Body of pancreas (tissue), 4 donors: Measurements from ENCODE around the gene GATA3. TPM values are rescaled to one million over a fixed set of nuclear protein-coding genes. Genes with fewer than 3 reads are reported as not detected.

Experiments
- ATAC-seq: fragments of 150-250 bp; one replicate; pipeline ENCODE4 v1.9.1; 2016
- DNase-seq, 4 donors: peaks; one replicate each; pipeline ENCODE4 v3.0.0-alpha.2; 2019
- H3K27ac ChIP-seq, 4 donors: fragments of 200-600 bp; sonication (generic); 1 replicate in 3 of 4; 2 replicates in 1 of 4; pipeline versions ENCODE4 v1.5.1 to v1.6.1; 2016 to 2019; ENCODE audit warnings: mild to moderate bottlenecking in 1 of 4, mixed read lengths in 1 of 4, moderate library complexity in 1 of 4
- H3K27me3 ChIP-seq, 2 donors: fragments of 200-600 bp; sonication (generic); one replicate each; pipeline ENCODE4 v1.6.0; 2016; ENCODE audit warnings: mild to moderate bottlenecking in 1 of 2
- H3K36me3 ChIP-seq, 2 donors: fragments of 200-600 bp; sonication (generic); replicated peaks in 1 of 2; 2 replicates each; pipeline ENCODE4 v1.5.1; 2016; ENCODE audit warnings: low read depth in 2 of 2; ENCODE audit not compliant: insufficient read depth in 1 of 2
- H3K4me1 ChIP-seq: fragments of 200-600 bp; sonication (generic); one replicate; pipeline ENCODE4 v1.6.0; 2016
- H3K4me3 ChIP-seq, 2 donors: fragments of 200-600 bp; sonication (generic); 1 replicate in 1 of 2; 2 replicates in 1 of 2; pipeline ENCODE4 v1.5.1; 2016 to 2019
- H3K9me3 ChIP-seq, 3 donors: fragments of 200-600 bp; sonication (generic); 1 replicate in 2 of 3; 2 replicates in 1 of 3; pipeline ENCODE4 v1.5.1; 2016
- POLR2A ChIP-seq, 3 donors: fragments of 450-650 bp; IDR thresholded peaks; one replicate each; pipeline ENCODE4 v1.6.1; 2016; ENCODE audit warnings: antibody characterized with exemption in 3 of 3, mild to moderate bottlenecking in 2 of 3
- WGBS, 2 donors: methylation state at CpG; one replicate each; pipeline ENCODE4 v1.1.5; 2017; 5-methylcytosine and 5-hydroxymethylcytosine counted together
- intact Hi-C: fragments of 100-400 bp; cut with DNase I; formaldehyde crosslinking; loops from one replicate; pipeline ENCODE4 v1.15.1; 2023
- total RNA-seq, 2 donors: library from RNA; depleted of rRNA; stranded (reverse); fragments of >200 nt; gene quantifications; one replicate each; pipeline ENCODE4 v1.1.0, GENCODE V29; 2016
- TF ChIP-seq, protein P1 (sequence below), 7 experiments: fragments of 450-650 bp in 4 of 7; fragments of 200-600 bp in 3 of 7; sonication (generic) in 3 of 7; IDR thresholded peaks; one replicate each; pipeline ENCODE4 v1.5.1; 2016 to 2019; ENCODE audit warnings: antibody characterized with exemption in 7 of 7

GATA3 gene
- total RNA-seq, 2 donors from 2014 or later: 0.26 to 0.66 TPM

DNA sequence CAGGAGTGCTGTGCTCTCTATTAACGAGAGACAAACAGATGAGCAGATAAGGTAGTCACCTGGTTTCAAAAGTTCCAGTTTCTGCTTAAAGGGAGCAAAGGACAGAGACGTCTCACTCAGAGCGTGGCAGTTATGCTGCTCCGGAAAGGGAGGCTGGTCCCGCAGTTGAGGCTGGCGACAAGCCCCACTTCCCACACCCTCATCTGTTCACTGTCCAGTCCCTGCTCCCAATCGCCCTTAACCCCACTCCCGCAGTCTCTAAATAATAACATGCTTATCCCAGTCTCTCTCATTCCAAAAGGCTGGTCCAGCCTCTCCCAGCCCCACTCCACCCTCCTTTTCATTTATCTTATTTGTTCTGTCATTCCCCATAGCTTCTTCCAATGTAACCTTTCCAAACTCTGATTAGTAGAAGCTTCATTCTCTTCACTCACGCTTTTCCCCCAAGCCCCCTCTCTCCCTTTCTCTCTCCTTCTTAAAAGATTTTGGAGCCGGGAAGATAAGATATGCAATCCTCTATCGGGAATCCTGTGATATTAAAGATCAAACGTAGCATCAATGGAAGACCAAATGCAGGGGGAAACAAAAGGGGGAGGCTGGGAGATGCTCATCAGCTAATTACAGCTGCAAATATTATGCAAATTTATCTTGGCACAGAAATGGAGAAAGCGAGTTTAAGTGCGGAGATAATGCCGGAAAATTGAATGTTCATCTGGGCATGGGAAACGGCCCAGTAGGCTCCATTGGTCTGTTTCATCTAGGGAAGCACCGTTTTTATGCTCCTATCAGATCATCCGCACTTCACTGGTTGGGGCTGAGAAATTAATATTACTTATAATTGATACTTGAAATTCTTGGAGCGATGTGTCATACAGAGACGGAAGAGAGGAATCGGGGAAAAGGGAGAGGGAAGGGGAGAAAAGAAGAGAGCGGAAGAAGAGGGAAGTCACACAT lies 16.3 kb upstream of the GATA3 start:
- H3K4me1 ChIP-seq: peaks cover 32% of the 10 kb centered on the region
- intact Hi-C loops: no loop called here
- H3K27ac ChIP-seq: no peak overlapping the region
- no peak overlapping the region for H3K4me3 ChIP-seq
- peaks cover 7 to 66% of the 10 kb centered on the region in 2 donors for H3K27me3 ChIP-seq
- ATAC-seq: no peak
- no peaks in the 10 kb centered on the region for H3K9me3 ChIP-seq
- TF ChIP-seq, protein P1, sequence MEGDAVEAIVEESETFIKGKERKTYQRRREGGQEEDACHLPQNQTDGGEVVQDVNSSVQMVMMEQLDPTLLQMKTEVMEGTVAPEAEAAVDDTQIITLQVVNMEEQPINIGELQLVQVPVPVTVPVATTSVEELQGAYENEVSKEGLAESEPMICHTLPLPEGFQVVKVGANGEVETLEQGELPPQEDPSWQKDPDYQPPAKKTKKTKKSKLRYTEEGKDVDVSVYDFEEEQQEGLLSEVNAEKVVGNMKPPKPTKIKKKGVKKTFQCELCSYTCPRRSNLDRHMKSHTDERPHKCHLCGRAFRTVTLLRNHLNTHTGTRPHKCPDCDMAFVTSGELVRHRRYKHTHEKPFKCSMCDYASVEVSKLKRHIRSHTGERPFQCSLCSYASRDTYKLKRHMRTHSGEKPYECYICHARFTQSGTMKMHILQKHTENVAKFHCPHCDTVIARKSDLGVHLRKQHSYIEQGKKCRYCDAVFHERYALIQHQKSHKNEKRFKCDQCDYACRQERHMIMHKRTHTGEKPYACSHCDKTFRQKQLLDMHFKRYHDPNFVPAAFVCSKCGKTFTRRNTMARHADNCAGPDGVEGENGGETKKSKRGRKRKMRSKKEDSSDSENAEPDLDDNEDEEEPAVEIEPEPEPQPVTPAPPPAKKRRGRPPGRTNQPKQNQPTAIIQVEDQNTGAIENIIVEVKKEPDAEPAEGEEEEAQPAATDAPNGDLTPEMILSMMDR (IDR thresholded peaks at IDR 0.05): no peak
- no peak for TF ChIP-seq POLR2A (IDR thresholded peaks at IDR 0.05)
- no peak for DNase-seq
- WGBS, 2 donors: 6 to 8% methylated on average over 22 of the region's 22 CpGs
- no peaks in the 10 kb centered on the region for H3K36me3 ChIP-seq

DNA sequence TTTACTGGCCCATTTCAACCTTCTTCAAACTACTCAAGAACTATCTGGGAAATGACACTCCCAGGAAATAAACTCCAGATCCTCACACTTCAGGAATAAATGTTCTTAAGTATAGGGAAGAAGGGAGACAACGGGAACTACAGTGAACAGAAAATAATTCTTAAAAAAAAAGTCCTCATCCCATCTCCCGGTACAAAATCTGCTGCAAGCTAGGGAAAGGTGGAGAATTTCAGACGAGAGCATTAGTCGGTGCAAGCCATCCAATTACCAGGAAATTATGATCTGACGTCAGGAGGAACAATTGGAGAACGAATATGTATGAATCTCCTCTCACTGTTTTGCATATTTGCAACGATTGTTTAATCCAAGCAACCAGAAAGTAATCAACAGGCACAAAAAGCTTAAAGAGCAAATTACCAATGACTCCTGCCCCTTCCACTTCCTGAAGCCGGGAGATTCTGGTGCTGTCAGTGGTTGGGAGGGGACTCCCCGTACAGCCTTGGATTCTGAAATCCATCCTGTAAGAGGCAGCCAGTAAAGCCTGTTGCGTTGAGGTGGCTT lies 15.1 kb upstream of the GATA3 start:
- Histone ChIP-seq H3K4me1 (peaks cover 33% of the 10 kb centered on the region), H3K9me3 (no peaks in the 10 kb centered on the region), H3K4me3 (no peak overlapping the region), H3K27ac (no peak overlapping the region), H3K27me3 (peaks cover 11 to 68% of the 10 kb centered on the region in 2 donors), H3K36me3 (no peaks in the 10 kb centered on the region)
- intact Hi-C loops: no loop called here
- TF ChIP-seq, protein P1 (IDR thresholded peaks at IDR 0.05): no peak
- no peak for TF ChIP-seq POLR2A (IDR thresholded peaks at IDR 0.05)
- ATAC-seq (no peak), DNase-seq (no peak)
- WGBS, 2 donors: 2 to 4% methylated on average over 10 of the region's 10 CpGs

DNA sequence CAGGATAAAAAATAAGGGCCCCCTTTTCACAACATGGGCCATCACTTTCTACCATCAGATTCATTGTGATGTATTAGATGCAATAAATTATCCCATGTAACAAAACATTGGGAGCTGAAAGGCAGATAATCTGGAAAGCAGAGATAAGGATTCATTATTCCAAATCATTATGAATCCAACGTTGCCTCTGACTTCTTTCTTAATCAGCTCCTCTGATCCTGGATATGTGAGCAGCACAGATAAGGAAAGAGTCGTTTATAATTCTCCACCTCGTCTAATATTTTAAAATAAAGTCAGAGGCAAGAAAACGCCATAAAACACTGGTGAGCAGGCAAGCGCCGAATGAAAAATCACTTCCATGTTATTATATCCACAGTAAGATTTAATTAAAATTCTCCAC lies 13.8 kb upstream of the GATA3 start:
- peaks cover 5 to 69% of the 10 kb centered on the region in 2 donors for H3K27me3 ChIP-seq
- H3K9me3 ChIP-seq: no peaks in the 10 kb centered on the region
- intact Hi-C loops: no loop called here
- no peak overlapping the region for H3K27ac ChIP-seq
- WGBS, 2 donors: 6 to 11% methylated on average over 6 of the region's 6 CpGs
- TF ChIP-seq POLR2A (IDR thresholded peaks at IDR 0.05): no peak
- TF ChIP-seq, protein P1 (IDR thresholded peaks at IDR 0.05): no peak
- DNase-seq: no peak
- peaks cover 37% of the 10 kb centered on the region for H3K4me1 ChIP-seq
- no peak for ATAC-seq
- no peaks in the 10 kb centered on the region for H3K36me3 ChIP-seq
- no peak overlapping the region for H3K4me3 ChIP-seq

DNA sequence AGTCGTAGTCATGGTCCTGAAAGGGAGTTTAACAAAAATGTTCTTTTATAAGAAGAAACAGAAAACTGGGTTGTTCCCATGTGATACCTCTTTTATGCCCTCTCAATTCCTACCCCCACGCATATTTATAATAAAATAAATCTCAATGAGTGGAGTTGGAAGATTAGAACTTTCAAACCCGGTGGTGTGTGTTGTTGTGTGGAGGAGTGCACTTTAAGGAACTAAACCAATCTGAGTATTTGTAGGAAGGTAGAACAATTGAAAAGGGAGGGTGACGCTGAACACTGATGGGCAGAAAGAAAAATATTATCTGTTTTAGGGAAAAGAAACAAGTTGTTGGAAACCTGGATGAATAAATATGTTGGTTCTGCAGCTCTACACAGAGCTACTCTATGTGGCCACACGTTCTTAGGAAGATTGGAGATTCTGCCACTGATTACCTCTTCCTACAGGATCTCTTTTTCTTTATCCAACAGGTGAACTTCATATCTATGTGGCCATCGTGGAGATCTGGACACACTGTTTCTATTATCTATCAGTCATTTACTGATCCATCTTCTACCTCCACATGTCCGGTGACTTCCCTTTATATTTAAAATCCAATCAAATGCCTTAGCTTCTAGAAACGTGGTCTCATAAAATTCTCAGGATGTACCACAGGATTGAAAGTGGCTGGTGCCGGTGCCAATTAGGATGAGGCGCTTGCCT lies 13.1 kb upstream of the GATA3 start:
- intact Hi-C loops: no loop called here

More for the DNA sequence above, 13.1 kb upstream of the GATA3 start:
- ATAC-seq: no peak
- TF ChIP-seq, protein P1 (IDR thresholded peaks at IDR 0.05): no peak
- TF ChIP-seq POLR2A (IDR thresholded peaks at IDR 0.05): no peak
- no peak overlapping the region for H3K27ac ChIP-seq
- no peak for DNase-seq
- 4 to 8% methylated on average over 10 of the region's 10 CpGs for WGBS, 2 donors
- H3K27me3 ChIP-seq: peaks cover 5 to 71% of the 10 kb centered on the region in 2 donors
- peaks cover 35% of the 10 kb centered on the region for H3K4me1 ChIP-seq
- no peak overlapping the region for H3K4me3 ChIP-seq
- no peaks in the 10 kb centered on the region for H3K9me3 ChIP-seq
- no peaks in the 10 kb centered on the region for H3K36me3 ChIP-seq
